ENCODE data around the gene TRMT44. TPM values are rescaled to one million over a fixed set of nuclear protein-coding genes. Genes with fewer than 3 reads are reported as not detected.

Gene TRMT44
- total RNA-seq, 1 donor from 2014 or later = 24.5 TPM

DNA sequence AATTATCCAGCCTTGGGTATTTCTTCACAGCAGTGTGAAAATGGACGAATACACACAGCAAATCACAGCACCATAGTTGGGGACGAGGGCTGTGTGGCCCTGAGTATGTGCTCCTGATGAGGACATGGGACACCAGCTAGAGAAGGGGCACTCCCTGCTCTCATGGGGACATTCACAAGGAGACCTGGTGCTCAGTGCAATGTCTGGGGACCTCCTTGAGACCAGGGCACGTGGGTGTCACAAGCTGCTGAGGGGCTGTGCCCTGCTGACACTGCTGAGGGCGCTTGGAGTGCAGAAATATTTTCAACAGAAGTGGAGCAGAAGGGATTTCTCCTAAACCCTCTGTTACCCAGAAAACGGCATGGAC is 65.4 kb downstream of the TRMT44 start:
- peaks cover 4% of the 10 kb centered on the region for H3K27me3 Mint-ChIP-seq (ENCODE audit: unreplicated experiment)
- no peaks in the 10 kb centered on the region for H3K9me3 Mint-ChIP-seq (ENCODE audit: unreplicated experiment)
- no peak for DNase-seq (ENCODE audit: extremely low spot score, unreplicated experiment)
- H3K4me3 Mint-ChIP-seq (ENCODE audit: unreplicated experiment) = no peak overlapping the region
- H3K36me3 Mint-ChIP-seq (ENCODE audit: unreplicated experiment) = no peaks in the 10 kb centered on the region
- TF ChIP-seq, protein P1, sequence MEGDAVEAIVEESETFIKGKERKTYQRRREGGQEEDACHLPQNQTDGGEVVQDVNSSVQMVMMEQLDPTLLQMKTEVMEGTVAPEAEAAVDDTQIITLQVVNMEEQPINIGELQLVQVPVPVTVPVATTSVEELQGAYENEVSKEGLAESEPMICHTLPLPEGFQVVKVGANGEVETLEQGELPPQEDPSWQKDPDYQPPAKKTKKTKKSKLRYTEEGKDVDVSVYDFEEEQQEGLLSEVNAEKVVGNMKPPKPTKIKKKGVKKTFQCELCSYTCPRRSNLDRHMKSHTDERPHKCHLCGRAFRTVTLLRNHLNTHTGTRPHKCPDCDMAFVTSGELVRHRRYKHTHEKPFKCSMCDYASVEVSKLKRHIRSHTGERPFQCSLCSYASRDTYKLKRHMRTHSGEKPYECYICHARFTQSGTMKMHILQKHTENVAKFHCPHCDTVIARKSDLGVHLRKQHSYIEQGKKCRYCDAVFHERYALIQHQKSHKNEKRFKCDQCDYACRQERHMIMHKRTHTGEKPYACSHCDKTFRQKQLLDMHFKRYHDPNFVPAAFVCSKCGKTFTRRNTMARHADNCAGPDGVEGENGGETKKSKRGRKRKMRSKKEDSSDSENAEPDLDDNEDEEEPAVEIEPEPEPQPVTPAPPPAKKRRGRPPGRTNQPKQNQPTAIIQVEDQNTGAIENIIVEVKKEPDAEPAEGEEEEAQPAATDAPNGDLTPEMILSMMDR (IDR thresholded peaks at IDR 0.05) = no peak
- peak overlapping the region; percentile 64 for H3K27ac Mint-ChIP-seq (ENCODE audit: unreplicated experiment)
- H3K4me1 Mint-ChIP-seq (ENCODE audit: unreplicated experiment) = peaks cover 29% of the 10 kb centered on the region

- no peaks in the 10 kb centered on the region for H3K36me3 Mint-ChIP-seq (ENCODE audit: unreplicated experiment)
- peak overlapping the region; percentile 83 for H3K27ac Mint-ChIP-seq (ENCODE audit: unreplicated experiment)
- TF ChIP-seq, protein P1 (IDR thresholded peaks at IDR 0.05) = no peak
- DNase-seq (ENCODE audit: extremely low spot score, unreplicated experiment) = no peak
- H3K4me3 Mint-ChIP-seq (ENCODE audit: unreplicated experiment) = no peak overlapping the region
- peaks cover 29% of the 10 kb centered on the region for H3K4me1 Mint-ChIP-seq (ENCODE audit: unreplicated experiment)
- H3K27me3 Mint-ChIP-seq (ENCODE audit: unreplicated experiment) = peaks cover 3% of the 10 kb centered on the region
- H3K9me3 Mint-ChIP-seq (ENCODE audit: unreplicated experiment) = no peaks in the 10 kb centered on the region
These were observed 66.0 kb downstream of the TRMT44 start for GRCh38 chr4:8506373-8507195.

- Mint-ChIP-seq H3K27ac (ENCODE audit: unreplicated experiment) (peak overlapping the region; percentile 83), H3K36me3 (ENCODE audit: unreplicated experiment) (no peaks in the 10 kb centered on the region), H3K27me3 (ENCODE audit: unreplicated experiment) (no peaks in the 10 kb centered on the region), H3K9me3 (ENCODE audit: unreplicated experiment) (no peaks in the 10 kb centered on the region), H3K4me1 (ENCODE audit: unreplicated experiment) (peaks cover 29% of the 10 kb centered on the region), H3K4me3 (ENCODE audit: unreplicated experiment) (no peak overlapping the region)
- TF ChIP-seq, protein P1 (IDR thresholded peaks at IDR 0.05) = no peak
- DNase-seq (ENCODE audit: extremely low spot score, unreplicated experiment) = no peak
These were observed 66.6 kb downstream of the TRMT44 start for GRCh38 chr4:8507196-8507570.

- Mint-ChIP-seq H3K9me3 (ENCODE audit: unreplicated experiment) (no peaks in the 10 kb centered on the region), H3K27me3 (ENCODE audit: unreplicated experiment) (no peaks in the 10 kb centered on the region), H3K36me3 (ENCODE audit: unreplicated experiment) (no peaks in the 10 kb centered on the region), H3K4me1 (ENCODE audit: unreplicated experiment) (peaks cover 29% of the 10 kb centered on the region), H3K27ac (ENCODE audit: unreplicated experiment) (peak overlapping the region; percentile 83), H3K4me3 (ENCODE audit: unreplicated experiment) (no peak overlapping the region)
- no peak for DNase-seq (ENCODE audit: extremely low spot score, unreplicated experiment)
- TF ChIP-seq, protein P1 (IDR thresholded peaks at IDR 0.05) = no peak
These were observed 67.0 kb downstream of the TRMT44 start for GRCh38 chr4:8507624-8508023.

GRCh38 chr4:8508266-8508665 is 67.7 kb downstream of the TRMT44 start:
- Mint-ChIP-seq H3K27ac (ENCODE audit: unreplicated experiment) (peak overlapping the region; percentile 83), H3K4me1 (ENCODE audit: unreplicated experiment) (peaks cover 29% of the 10 kb centered on the region), H3K9me3 (ENCODE audit: unreplicated experiment) (no peaks in the 10 kb centered on the region), H3K36me3 (ENCODE audit: unreplicated experiment) (no peaks in the 10 kb centered on the region), H3K4me3 (ENCODE audit: unreplicated experiment) (no peak overlapping the region), H3K27me3 (ENCODE audit: unreplicated experiment) (no peaks in the 10 kb centered on the region)
- TF ChIP-seq, protein P1 (IDR thresholded peaks at IDR 0.05) = no peak
- DNase-seq (ENCODE audit: extremely low spot score, unreplicated experiment) = no peak

Measured in osteocyte (in vitro differentiated cells).